MCF 10A (cell line): ENCODE results near the gene NRG3. TPM values are rescaled to one million over a fixed set of nuclear protein-coding genes. Genes with fewer than 3 reads are reported as not detected.

Experiments used
- BruUV-seq: library from RNA; stranded (reverse); fragments of 400-500 nt; replicated peaks from 2 replicates; lab custom pipeline; 2021; lab: Mats Ljungman, UMichigan
- CTCF ChIA-PET: fragments of 300-600 bp; sonication (Branson Sonifier 250); formaldehyde crosslinking; extraction: SDS; loops from one replicate; lab custom pipeline; 2021; ENCODE audit warnings: antibody characterized with exemption, inconsistent platforms; lab: Yijun Ruan, JAX
- POLR2A ChIA-PET: fragments of 300-600, 350-650 bp; sonication (Branson Sonifier 250); formaldehyde crosslinking; extraction: SDS; loops from one replicate; lab custom pipeline; 2020; ENCODE audit warnings: antibody characterized with exemption, inconsistent platforms; lab: Yijun Ruan, JAX
- DNase-seq: peaks from one replicate; pipeline ENCODE4 v3.0.0-alpha.2; 2018; ENCODE audit not compliant: unreplicated experiment
- H3K27ac Mint-ChIP-seq: one replicate; pipeline ENCODE4 v1.8.0; 2022; ENCODE audit warnings: mild to moderate bottlenecking, low read depth, mixed read lengths; ENCODE audit not compliant: unreplicated experiment
- H3K27me3 Mint-ChIP-seq: one replicate; pipeline ENCODE4 v1.8.0; 2022; ENCODE audit warnings: mixed read lengths; ENCODE audit not compliant: insufficient read depth, unreplicated experiment
- H3K36me3 Mint-ChIP-seq: one replicate; pipeline ENCODE4 v1.8.0; 2022; ENCODE audit warnings: mild to moderate bottlenecking, moderate library complexity, mixed read lengths; ENCODE audit not compliant: insufficient read depth, unreplicated experiment
- H3K4me1 Mint-ChIP-seq: one replicate; pipeline ENCODE4 v1.8.0; 2022; ENCODE audit warnings: mixed read lengths; ENCODE audit not compliant: insufficient read depth, unreplicated experiment
- H3K4me3 Mint-ChIP-seq: one replicate; pipeline ENCODE4 v1.8.0; 2022; ENCODE audit warnings: mild to moderate bottlenecking, moderate library complexity, mixed read lengths; ENCODE audit not compliant: unreplicated experiment
- H3K9me3 Mint-ChIP-seq: one replicate; pipeline ENCODE4 v1.8.0; 2022; ENCODE audit warnings: mixed read lengths; ENCODE audit not compliant: unreplicated experiment
- CTCF ChIP-seq: fragments of 200-600 bp; IDR thresholded peaks from one replicate; pipeline ENCODE4 v1.8.0; 2022; ENCODE audit warnings: antibody characterized with exemption, mild to moderate bottlenecking; ENCODE audit not compliant: unreplicated experiment
- intact Hi-C: fragments of 100-400 bp; cut with micrococcal nuclease; formaldehyde crosslinking; loops from 2 replicates; pipeline ENCODE4 v1.14.1; 2022
- total RNA-seq: library from RNA; stranded (reverse); gene quantifications from 2 replicates; pipeline ENCODE4 v1.2.3, GENCODE V29; 2022

NRG3 gene
- total RNA-seq, 1 experiment from 2014 or later: not detected

- no TSS peak for BruUV-seq
- Mint-ChIP-seq H3K27me3 (no peaks in the 10 kb centered on the region), H3K4me3 (no peak overlapping the region), H3K9me3 (peaks cover 1% of the 10 kb centered on the region), H3K36me3 (no peaks in the 10 kb centered on the region), H3K4me1 (peaks cover 23% of the 10 kb centered on the region), H3K27ac (no peak overlapping the region)
- CTCF ChIA-PET: no interaction called here
- POLR2A ChIA-PET: no interaction called here
- TF ChIP-seq CTCF: no peak
- DNase-seq: no peak
- intact Hi-C loops: no loop called here
Observed at GRCh38 chr10:82128527-82128926, 253.5 kb downstream of the NRG3 start.

- H3K4me1 Mint-ChIP-seq: no peaks in the 10 kb centered on the region
- H3K27me3 Mint-ChIP-seq: no peaks in the 10 kb centered on the region
- intact Hi-C loops: no loop called here
- no peak overlapping the region for H3K27ac Mint-ChIP-seq
- H3K9me3 Mint-ChIP-seq: peaks cover 10% of the 10 kb centered on the region
- no peak for TF ChIP-seq CTCF
- peaks cover 6% of the 10 kb centered on the region for H3K36me3 Mint-ChIP-seq
- DNase-seq: no peak
- H3K4me3 Mint-ChIP-seq: no peak overlapping the region
- ChIA-PET CTCF (interaction anchor here (0.8 kb wide), 1 partner anchor 9 kb away, joined by 3 read pairs; no protein-coding TSS in a partner anchor), POLR2A (interaction anchor here (1.5 kb wide), 1 partner anchor 8 kb away, joined by 3 read pairs; no protein-coding TSS in a partner anchor)
- no TSS peak for BruUV-seq
Observed at GRCh38 chr10:82136103-82136502, 261.1 kb downstream of the NRG3 start.

GRCh38 chr10:82144153-82144552 lies 269.2 kb downstream of the NRG3 start:
- H3K36me3 Mint-ChIP-seq: no peaks in the 10 kb centered on the region
- no peak for TF ChIP-seq CTCF

GRCh38 chr10:82148764-82149163 lies 273.8 kb downstream of the NRG3 start:
- H3K27me3 Mint-ChIP-seq: no peaks in the 10 kb centered on the region
- intact Hi-C loops: no loop called here
- peaks cover 10% of the 10 kb centered on the region for H3K9me3 Mint-ChIP-seq
- TF ChIP-seq CTCF: no peak
- peak overlapping the region; percentile 1 for H3K27ac Mint-ChIP-seq
- H3K4me1 Mint-ChIP-seq: peaks cover 20% of the 10 kb centered on the region
- POLR2A ChIA-PET: interaction anchor here (1.2 kb wide), 1 partner anchor 589 kb away, joined by 3 read pairs; no protein-coding TSS in a partner anchor
- H3K36me3 Mint-ChIP-seq: no peaks in the 10 kb centered on the region
- H3K4me3 Mint-ChIP-seq: no peak overlapping the region
- CTCF ChIA-PET: interaction anchor here (0.7 to 0.9 kb wide), 3 partner anchors 14 to 603 kb away, joined by 3 read pairs; no protein-coding TSS in a partner anchor
- peak; percentile 6 for DNase-seq
- no TSS peak for BruUV-seq

More at GRCh38 chr10:82144153-82144552, 269.2 kb downstream of the NRG3 start:
- Mint-ChIP-seq H3K27me3 (no peaks in the 10 kb centered on the region), H3K27ac (no peak overlapping the region), H3K9me3 (no peaks in the 10 kb centered on the region), H3K4me3 (no peak overlapping the region), H3K4me1 (peaks cover 20% of the 10 kb centered on the region)
- CTCF ChIA-PET: interaction anchor here (0.5 to 0.6 kb wide), 2 partner anchors 428 to 493 kb away, joined by 3 read pairs; no protein-coding TSS in a partner anchor
- intact Hi-C loops: no loop called here
- DNase-seq: no peak
- no TSS peak for BruUV-seq
- POLR2A ChIA-PET: interaction anchor here (1.2 kb wide), 1 partner anchor 9 kb away, joined by 3 read pairs; no protein-coding TSS in a partner anchor
